CD4-positive, alpha-beta T cell treated with Interleukin-15 for 4 hours (primary cell): ENCODE data around the gene ACSL3.
"Not testable (repeated sequence)": the region's sequence is repeated elsewhere in the genome, so short reads cannot be mapped to it uniquely, and the experiment has no call there.

Source experiments
- DNase-seq: peaks from one replicate; pipeline ENCODE4 v3.0.0-alpha.2; 2020; ENCODE audit warnings: low spot score

ACSL3 gene

GRCh38 chr2:222912117-222912516 is 51.3 kb downstream of the ACSL3 start:
- no peak for DNase-seq

GRCh38 chr2:222912776-222913175 is 51.9 kb downstream of the ACSL3 start:
- no peak for DNase-seq

DNA sequence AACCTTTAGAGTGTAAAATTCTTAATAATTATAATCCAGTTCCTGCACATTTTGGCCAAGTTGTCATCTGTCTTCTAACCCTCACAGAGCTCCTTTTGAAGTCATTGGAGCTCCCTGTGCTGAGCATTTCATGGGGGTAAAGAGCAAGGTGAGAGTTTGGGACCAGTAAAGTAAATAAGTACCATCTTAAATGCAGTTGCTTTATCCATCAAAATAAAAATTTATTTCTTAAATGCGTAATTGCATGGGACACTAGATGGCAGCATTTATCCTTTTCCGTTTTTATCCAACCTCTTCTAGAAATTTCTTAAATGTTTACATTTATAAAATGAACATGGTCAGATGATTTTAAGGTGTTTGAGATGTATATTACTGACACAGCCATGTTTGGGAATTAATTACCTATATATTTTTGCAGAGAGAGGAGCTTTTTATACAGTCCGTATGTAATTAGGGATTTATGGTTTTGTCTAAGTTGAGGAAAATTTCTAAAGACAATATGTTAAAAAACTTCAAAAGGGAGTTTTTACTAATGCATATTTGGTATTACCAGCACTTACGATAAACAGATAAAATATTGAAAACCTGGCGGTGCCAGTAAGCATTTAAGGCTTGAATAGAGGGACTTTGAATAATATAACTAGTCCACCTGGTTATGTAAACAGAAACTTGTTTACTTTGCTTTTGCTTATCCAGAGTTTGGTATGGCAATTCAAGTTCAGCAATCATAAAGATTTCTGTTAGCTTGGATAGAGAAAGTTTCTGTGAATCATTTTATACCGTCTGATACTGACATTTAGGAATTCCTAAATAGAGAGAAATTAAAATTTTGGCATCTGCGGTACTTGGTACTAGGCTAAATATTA is 54.5 kb downstream of the ACSL3 start:
- DNase-seq = no peak

DNA sequence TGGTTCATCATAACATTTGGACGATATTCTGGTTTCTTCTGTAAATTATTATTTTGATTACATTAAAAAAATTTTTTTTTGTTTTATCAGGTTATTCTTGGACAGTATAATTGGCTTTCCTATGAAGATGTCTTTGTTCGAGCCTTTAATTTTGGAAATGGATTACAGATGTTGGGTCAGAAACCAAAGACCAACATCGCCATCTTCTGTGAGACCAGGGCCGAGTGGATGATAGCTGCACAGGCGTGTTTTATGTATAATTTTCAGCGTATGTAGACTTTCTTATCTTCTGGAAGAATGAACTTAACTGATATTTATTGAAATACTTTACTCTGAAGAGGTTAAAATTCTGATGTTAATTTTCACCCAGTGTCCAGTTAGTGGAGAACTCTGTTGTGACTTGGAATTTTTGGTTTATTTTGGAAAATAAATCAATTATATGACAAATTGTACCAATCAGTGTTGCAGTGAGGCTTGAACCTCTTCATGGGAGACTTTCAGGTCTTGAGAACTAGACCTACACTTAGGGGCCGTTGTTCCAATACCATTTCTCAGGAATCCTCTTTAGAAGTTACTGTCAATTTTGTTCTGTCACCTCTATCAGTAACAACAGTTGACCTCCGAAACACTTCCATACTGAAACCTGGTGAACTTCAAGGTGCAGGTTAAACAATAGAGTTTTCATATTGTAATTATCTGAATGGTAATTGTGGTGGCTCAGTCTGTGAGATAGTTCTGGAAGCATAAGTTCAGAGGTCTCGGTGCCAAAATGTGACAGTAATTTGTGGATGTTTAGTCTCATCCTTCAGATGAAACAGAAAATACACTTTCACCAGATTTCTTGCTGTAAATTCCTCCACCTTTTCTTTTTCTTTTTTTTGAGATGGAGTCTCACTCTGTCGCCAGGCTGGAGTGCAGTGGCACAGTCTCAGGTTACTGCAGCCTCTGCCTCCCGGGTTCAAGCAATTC is 55.7 kb downstream of the ACSL3 start:
- no peak for DNase-seq

GRCh38 chr2:222917212-222917611 is 56.4 kb downstream of the ACSL3 start:
- DNase-seq = not testable (repeated sequence)

DNA sequence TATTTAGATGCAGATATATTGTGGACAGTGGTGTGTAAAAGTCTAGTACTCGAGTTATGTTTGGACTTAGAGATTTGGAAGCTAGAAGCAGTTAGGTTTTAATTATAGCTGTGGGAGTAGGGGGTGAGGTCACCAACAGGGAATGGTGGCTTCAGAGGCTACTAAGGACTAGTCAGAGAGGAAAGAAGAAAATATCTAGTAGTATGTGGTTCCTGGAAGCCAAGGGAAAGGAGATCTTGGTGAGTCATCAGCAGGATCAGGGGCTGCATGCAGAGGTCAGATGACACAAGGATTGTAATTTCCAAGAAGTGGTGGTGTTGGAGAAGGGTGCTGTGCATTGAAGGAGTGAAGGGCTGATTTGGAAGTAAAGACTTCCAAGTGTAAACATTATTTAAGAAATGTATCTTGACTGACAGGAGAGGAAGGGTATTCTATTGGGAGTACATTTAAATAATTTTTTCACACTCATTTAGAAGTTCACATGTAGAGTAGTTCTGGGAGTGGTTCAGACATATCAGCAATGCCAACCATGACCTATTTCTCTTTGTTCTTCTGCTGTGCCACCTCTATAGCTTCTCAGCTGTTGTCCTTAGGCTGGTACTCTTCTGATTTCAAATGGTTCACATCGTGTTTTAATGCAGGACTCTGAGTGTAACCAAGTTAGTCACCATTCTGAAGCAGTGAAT is 59.1 kb downstream of the ACSL3 start:
- DNase-seq = no peak

- no peak for DNase-seq
Measured at GRCh38 chr2:222920657-222921186, 59.9 kb downstream of the ACSL3 start.

GRCh38 chr2:222922019-222922800 is 61.4 kb downstream of the ACSL3 start:
- DNase-seq = no peak

DNA sequence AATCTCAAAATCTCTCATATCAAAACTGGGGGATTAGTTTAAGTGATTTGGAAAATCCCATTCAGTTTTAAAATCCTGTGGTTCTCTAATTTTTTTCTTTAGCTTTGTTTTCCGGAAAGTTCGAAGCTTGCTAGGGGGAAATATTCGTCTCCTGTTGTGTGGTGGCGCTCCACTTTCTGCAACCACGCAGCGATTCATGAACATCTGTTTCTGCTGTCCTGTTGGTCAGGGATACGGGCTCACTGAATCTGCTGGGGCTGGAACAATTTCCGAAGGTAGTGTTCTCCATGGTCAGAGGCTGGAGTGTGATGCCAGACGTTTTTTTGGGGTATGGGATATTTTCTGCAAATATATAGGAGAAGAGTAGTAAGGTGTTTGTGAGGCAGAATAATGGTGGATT is 66.1 kb downstream of the ACSL3 start:
- DNase-seq = no peak

GRCh38 chr2:222927600-222927999 is 66.8 kb downstream of the ACSL3 start:
- DNase-seq = no peak

GRCh38 chr2:222928335-222928734 is 67.5 kb downstream of the ACSL3 start:
- DNase-seq = no peak

GRCh38 chr2:222930862-222931261 is 70.0 kb downstream of the ACSL3 start:
- no peak for DNase-seq

GRCh38 chr2:222931659-222932058 is 70.8 kb downstream of the ACSL3 start:
- no peak for DNase-seq

DNA sequence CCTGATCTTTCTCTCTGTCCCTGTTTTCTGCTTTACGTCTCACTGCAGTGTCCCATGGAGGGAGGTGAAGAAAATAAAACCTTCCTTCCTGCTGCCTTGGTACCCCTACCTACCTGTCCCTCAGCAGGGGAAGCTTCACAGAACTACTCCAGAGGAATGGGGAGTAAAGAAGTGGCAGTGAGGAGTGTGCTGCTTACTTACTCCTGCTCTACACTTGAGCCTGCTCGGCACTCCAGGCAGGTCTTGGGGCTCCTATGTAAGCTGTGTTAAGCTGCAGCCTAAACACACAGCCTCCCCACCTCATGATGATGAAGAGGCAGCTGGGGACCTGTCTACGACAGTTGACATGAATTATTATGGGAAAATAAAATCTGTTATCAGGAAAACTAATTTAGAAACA is 72.6 kb downstream of the ACSL3 start:
- no peak for DNase-seq

DNA sequence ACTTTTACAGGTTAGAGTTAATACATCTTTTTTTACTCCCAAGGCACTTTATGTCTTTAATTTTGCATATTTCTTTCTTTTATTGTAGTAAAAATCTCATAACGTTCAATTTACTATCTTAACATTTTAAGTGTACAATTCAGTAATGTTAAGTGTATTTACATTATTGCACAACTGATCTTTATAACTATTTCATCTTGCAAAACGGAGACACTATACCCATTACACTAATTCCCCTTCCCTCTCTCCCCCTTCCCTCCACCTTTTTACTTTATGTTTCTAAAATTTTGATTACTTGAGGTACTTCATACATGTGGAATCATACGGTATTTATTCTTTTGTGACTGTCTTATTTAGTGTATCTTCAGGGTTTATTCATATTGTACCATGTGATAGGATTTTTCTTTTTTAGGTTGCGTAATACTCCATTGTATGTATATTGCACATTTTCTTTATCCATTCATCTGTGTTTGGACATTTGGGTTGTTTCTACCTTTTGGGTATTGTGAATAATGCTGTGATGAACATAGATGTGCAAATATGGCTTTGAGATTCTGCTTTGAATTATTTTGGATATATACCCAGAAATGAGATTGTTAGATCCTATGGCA is 75.0 kb downstream of the ACSL3 start:
- DNase-seq = no peak

- DNase-seq = no peak
Measured at GRCh38 chr2:222936705-222937104, 75.9 kb downstream of the ACSL3 start.

GRCh38 chr2:222938327-222938726 is 77.5 kb downstream of the ACSL3 start:
- DNase-seq = no peak

- DNase-seq = peak; percentile 56
Measured at GRCh38 chr2:222939208-222939856, 78.5 kb downstream of the ACSL3 start.

DNA sequence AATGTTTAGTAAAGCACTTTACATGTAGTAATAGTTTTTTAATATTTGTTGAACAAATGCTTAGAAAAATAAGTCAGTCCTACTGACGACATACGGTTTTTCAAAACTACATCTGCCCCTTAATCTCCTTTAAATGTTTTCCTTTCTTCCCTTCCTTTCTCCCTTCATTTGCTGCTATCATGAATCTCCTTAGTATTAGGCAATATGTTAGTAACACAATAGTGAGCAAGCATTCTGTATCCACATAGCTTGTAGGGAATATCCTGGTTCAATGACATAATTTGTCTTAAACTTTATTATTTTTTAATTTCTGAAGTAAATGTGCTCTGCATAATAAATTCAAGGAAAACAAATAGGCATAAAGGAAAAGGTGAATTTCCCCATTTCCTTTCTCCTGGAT is 79.1 kb downstream of the ACSL3 start:
- no peak for DNase-seq

GRCh38 chr2:222941510-222942032 is 80.7 kb downstream of the ACSL3 start:
- DNase-seq = no peak
